ENCODE measurements around the gene HM13.
"Not testable (repeated sequence)": the region's sequence is repeated elsewhere in the genome, so short reads cannot be mapped to it uniquely, and the experiment has no call there.

HM13 gene

DNA sequence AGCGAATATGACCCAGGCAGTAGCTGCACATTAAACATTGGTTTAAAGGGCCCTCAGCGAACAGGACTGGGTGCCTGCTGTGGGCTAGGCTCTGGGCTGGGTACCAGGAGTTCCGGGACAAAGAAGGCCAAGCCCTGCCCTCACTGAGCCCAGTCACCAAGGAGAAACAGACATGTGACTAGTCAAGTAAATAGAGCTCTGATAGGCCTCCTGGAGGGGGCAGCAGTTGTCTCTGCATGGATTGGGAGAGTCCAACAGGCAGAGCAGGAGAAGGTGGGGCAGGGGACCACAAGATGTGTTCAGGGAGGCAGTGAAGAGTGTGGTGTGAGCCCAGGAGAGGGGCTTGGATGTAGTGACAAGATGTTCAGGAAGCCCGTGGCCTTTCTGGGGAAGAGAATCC is 3.1 kb downstream of the HM13 start:
- TF ChIP-seq MYC (IDR thresholded peaks at IDR 0.05; ENCODE audit: low read depth, low read length) = no peak
- TF ChIP-seq POLR2A (IDR thresholded peaks at IDR 0.05; ENCODE audit: extremely low read depth, insufficient read length) = no peak
- TF ChIP-seq, protein P1, sequence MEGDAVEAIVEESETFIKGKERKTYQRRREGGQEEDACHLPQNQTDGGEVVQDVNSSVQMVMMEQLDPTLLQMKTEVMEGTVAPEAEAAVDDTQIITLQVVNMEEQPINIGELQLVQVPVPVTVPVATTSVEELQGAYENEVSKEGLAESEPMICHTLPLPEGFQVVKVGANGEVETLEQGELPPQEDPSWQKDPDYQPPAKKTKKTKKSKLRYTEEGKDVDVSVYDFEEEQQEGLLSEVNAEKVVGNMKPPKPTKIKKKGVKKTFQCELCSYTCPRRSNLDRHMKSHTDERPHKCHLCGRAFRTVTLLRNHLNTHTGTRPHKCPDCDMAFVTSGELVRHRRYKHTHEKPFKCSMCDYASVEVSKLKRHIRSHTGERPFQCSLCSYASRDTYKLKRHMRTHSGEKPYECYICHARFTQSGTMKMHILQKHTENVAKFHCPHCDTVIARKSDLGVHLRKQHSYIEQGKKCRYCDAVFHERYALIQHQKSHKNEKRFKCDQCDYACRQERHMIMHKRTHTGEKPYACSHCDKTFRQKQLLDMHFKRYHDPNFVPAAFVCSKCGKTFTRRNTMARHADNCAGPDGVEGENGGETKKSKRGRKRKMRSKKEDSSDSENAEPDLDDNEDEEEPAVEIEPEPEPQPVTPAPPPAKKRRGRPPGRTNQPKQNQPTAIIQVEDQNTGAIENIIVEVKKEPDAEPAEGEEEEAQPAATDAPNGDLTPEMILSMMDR (IDR thresholded peaks at IDR 0.05; ENCODE audit: low read depth, low read length) = peak; percentile 22
- no peak overlapping the region for H3K4me3 ChIP-seq (ENCODE audit: low read depth, low read length)
- peak; percentile 55 for DNase-seq (ENCODE audit: low read depth)

DNA sequence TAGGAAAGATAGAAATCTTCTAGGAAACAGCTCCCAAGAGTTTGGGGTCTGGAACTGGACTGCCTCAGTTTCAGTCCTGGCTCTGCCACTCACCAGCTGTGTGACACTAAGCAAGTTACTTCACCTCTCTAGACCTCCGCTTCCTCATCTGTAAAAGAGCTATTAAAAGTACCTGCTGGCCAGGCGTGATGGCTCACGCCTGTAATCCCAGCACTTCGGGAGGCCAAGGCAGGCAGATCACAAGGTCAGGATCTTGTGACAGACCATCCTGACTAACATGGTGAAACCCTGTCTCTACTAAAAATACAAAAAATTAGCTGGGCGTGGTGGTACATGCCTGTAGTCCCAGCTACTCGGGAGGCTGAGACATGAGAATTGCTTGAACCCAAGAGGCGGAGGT is 7.0 kb downstream of the HM13 start:
- DNase-seq (ENCODE audit: low read depth); H3K4me3 ChIP-seq (ENCODE audit: low read depth, low read length): not testable (repeated sequence)

DNA sequence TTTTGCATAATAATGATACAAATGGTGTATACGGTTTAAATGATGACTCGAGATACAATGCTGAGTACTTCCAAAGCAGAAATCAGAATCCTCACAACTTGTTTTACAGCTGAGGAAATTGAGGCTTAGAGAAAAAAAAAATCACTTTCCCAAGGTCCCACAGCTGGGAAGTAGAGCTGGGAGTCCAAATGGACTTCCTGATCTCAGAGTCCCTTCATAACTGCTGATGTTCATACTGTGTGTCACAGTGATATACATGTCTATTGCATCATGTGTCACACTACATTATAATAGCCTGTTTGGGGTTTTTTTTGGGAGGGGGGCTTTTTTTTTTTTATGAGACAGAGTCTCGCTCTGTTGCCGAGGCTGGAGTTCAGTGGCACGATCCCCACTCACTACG is 8.5 kb downstream of the HM13 start:
- TF ChIP-seq, protein P1 (IDR thresholded peaks at IDR 0.05; ENCODE audit: low read depth, low read length) = no peak
- TF ChIP-seq POLR2A (IDR thresholded peaks at IDR 0.05; ENCODE audit: extremely low read depth, insufficient read length) (no peak), MYC (IDR thresholded peaks at IDR 0.05; ENCODE audit: low read depth, low read length) (no peak)
- TF ChIP-seq, protein P2, sequence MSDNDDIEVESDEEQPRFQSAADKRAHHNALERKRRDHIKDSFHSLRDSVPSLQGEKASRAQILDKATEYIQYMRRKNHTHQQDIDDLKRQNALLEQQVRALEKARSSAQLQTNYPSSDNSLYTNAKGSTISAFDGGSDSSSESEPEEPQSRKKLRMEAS (IDR thresholded peaks at IDR 0.05; ENCODE audit: low read depth, low read length) = no peak
- H3K4me3 ChIP-seq (ENCODE audit: low read depth, low read length) = no peak overlapping the region
- no peak for DNase-seq (ENCODE audit: low read depth)

DNA sequence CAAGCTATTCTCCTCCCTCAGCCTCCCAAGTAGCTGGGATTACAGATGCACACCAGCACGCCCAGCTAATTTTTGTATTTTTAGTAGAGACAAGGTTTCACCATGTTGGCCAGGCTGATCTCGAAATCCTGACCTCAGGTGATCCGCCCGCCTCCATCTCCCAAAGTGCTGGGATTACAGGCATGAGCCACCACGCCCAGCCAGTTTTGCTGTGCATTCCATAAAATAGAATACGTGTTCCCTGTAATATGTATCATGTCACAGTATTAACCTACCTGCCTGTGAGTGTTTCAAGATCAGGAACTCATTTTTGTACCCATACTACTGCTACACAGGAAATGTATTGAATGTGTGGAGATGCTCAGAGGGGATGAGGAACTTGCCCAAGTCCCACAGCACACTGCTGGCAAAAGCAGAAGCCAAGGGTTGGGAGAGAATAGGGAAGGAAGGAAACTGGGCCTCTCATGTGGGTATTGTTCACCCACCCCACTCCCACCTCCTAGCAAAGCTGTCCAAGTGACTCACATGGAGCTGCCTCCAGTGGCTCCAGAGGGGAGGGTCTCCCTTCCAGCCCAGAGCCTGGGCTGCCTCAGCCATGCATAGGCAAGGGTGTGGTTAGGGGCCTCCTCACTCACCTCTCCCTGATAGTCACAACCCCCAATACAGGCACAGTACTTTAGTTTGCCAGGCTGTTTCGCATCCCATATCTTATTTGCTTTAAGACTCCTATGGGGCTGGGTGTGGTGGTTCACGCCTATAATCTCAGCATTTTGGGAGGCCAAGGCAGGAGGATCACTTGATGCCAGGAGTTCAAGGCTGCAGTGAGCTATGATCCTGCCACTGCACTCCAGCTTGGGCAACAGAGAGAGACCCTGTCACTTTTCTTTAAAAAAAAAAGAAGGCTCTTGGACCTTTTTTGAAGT is 9.4 kb downstream of the HM13 start:
- TF ChIP-seq, protein P1 (IDR thresholded peaks at IDR 0.05; ENCODE audit: low read depth, low read length) = no peak
- TF ChIP-seq MYC (IDR thresholded peaks at IDR 0.05; ENCODE audit: low read depth, low read length) (peak; percentile 17; the same call in 1 of the 2 replicates), POLR2A (IDR thresholded peaks at IDR 0.05; ENCODE audit: extremely low read depth, insufficient read length) (no peak)
- TF ChIP-seq, protein P2 (IDR thresholded peaks at IDR 0.05; ENCODE audit: low read depth, low read length) = 0 out of 2 replicates have a peak, but pooled peaks have one; percentile 32
- no peak overlapping the region for H3K4me3 ChIP-seq (ENCODE audit: low read depth, low read length)
- DNase-seq (ENCODE audit: low read depth) = peak; percentile 94

DNA sequence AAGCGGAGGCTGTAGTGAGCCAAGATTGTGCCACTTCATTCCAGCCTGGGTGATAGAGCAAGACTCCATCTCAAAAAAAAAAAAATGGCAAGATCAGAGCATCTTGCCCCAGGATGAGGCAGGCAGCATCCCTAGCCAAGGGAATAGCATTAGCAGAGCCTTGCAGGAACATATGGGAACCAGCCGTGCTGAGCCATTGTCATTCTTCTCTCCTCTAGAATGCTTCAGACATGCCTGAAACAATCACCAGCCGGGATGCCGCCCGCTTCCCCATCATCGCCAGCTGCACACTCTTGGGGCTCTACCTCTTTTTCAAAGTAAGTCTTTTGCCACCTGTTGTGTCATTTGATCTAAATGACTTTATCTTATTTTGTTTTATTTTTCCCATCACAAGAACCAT is 13.0 kb downstream of the HM13 start:
- DNase-seq (ENCODE audit: low read depth) = no peak
- TF ChIP-seq POLR2A (IDR thresholded peaks at IDR 0.05; ENCODE audit: extremely low read depth, insufficient read length) (no peak), MYC (IDR thresholded peaks at IDR 0.05; ENCODE audit: low read depth, low read length) (no peak)
- TF ChIP-seq, protein P2 (IDR thresholded peaks at IDR 0.05; ENCODE audit: low read depth, low read length) = no peak
- TF ChIP-seq, protein P1 (IDR thresholded peaks at IDR 0.05; ENCODE audit: low read depth, low read length) = no peak
- H3K4me3 ChIP-seq (ENCODE audit: low read depth, low read length) = no peak overlapping the region

DNA sequence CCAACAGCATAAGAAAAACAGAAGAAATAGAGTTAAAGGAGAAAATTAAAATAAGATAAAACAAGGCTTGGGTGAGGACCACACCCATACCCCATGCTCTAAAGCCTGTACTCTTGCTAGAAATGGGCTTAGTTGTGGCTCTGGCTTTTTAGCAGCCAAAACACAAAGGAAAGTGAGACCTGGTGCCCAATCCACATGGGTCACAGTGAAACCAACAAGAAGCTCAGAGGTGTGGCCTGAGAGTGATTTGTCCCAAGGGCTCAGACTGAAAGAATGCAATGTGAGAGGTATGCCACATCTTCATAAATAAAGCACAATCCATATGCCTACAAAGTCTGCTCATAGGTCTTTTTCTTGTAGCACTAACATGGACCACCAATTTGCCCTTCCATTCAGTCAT is 21.1 kb downstream of the HM13 start:
- TF ChIP-seq MYC (IDR thresholded peaks at IDR 0.05; ENCODE audit: low read depth, low read length) (no peak), POLR2A (IDR thresholded peaks at IDR 0.05; ENCODE audit: extremely low read depth, insufficient read length) (no peak)
- TF ChIP-seq, protein P1 (IDR thresholded peaks at IDR 0.05; ENCODE audit: low read depth, low read length) = no peak
- TF ChIP-seq, protein P2 (IDR thresholded peaks at IDR 0.05; ENCODE audit: low read depth, low read length) = no peak
- no peak for DNase-seq (ENCODE audit: low read depth)
- no peak overlapping the region for H3K4me3 ChIP-seq (ENCODE audit: low read depth, low read length)

Measured in NB4 (cell line).